ENCODE measurements around the gene TMEM54. TPM values are rescaled to one million over a fixed set of nuclear protein-coding genes. Genes with fewer than 3 reads are reported as not detected.
A peak's percentile ranks its signal among the peaks of the same experiment; 100 is the strongest.

Gene TMEM54
- total RNA-seq, 1 donor from 2014 or later = 6.1 TPM

- DNase-seq (ENCODE audit: low spot score) (no peak), ATAC-seq (no peak)
Measured at GRCh38 chr1:32883338-32884031, 17.7 kb downstream of the TMEM54 start.

- ATAC-seq (no peak), DNase-seq (ENCODE audit: low spot score) (no peak)
Measured at GRCh38 chr1:32881871-32882850, 19.0 kb downstream of the TMEM54 start.

GRCh38 chr1:32881291-32881690 lies 19.9 kb downstream of the TMEM54 start:
- no peak for DNase-seq (ENCODE audit: low spot score)

GRCh38 chr1:32878637-32879041 lies 22.6 kb downstream of the TMEM54 start:
- DNase-seq (ENCODE audit: low spot score) (no peak), ATAC-seq (no peak)

More at GRCh38 chr1:32881291-32881690, 19.9 kb downstream of the TMEM54 start:
- ATAC-seq = no peak

DNA sequence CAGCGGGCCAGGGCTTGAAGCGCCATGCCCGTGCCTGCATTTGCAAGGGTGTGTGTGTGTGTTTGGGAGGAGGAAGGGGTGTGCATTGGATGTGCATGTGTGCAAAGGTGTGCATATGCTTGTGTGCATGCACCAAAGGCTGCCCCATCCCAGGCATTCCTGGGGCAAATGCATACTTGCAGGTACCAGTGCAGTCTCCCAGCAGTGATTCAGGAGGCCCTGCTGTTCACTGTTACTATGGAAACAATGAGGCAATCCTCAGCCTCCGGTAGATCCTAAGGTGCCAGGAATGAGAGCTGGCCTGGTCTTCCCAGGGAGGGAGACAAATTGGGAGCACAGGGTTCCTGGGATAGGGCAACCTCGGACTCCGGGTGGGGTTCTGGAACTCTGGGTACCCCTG lies 23.0 kb downstream of the TMEM54 start:
- DNase-seq (ENCODE audit: low spot score) (no peak), ATAC-seq (peak; percentile 27)

DNA sequence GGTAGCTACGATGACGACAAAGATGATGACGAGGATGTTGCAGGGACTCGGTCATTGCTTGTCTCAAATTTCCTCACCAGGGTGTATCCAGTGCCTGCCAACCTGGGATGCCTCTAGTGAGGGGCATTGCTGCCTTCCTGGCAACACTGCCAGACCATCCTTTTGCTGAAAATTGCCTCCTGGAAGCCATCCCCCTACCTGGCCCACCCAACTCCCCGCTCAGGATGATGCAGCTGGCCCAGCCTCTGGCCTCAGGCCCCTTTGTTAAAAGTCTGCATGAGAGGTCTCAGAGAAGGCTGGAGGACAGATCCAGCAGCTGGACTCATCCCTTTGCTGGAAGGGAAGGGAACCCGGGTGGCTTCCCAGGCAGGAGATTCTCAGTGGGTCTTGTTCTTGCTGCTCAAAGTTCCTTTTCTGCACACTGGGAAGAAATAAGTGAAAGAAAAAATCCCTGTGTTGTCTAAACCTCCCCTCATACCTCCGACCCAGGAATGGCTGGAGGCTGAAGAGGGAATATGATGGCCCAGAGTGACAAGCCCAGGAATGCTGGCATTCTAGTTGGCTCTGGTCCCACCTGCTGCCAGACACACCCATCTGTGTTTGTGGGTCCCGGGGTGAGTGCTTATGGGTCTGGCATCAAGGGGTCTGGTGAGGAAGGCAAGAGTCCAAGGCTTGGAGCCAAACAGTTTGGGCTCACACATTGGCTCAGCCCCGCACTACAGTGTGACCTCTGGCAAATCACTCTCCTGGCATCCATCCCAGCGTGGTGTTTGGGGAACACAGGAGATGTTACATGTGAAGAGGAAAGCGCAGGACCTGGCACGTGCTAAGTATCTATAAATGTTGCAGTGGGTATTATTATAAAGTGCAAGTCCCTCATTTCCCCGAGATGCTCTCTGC lies 23.7 kb downstream of the TMEM54 start:
- peak; percentile 76 for DNase-seq (ENCODE audit: low spot score)

DNA sequence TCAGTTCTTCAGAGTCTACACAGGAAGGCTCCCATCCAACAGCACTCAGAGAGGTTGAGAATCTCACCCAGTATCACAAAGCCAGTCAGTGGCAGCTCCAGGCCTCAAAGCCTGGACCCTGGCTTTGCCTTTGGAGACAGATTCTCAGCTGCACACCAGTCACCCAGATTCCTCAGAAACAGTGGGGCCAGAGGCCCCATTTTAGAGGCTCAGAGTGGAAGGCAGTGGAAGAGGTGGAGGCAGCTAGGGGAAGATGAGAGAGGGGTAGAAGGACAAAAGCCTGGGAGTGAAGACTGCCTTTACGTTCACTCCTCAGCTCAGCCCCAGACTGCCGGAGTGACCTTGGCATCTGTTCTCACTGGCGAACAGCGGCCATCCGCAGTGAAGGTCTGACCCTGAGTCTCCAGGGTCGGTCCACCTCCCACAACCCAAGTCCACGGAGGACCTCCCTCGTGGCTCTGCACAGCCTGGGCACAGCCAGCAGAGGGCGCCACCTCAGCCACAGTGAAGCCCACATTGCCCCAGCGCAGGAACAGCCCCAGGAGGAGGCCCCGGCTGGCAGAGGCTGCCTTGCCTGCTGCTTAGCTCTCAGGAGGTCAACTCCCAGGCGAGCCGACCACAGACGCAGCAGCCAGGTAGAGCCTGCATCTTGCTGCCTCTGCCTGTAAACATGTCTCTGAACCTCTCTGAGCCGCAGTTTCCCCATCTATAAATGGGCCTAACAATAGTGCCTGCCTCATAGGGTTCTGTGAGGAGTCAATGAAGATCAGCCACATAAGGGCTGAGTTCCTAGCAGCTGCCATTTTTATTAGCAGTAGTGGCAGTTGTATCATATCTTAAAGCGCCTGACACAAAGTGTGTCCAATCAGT lies 24.6 kb downstream of the TMEM54 start:
- ATAC-seq (peak; percentile 86), DNase-seq (ENCODE audit: low spot score) (peak; percentile 68)

More for the DNA sequence above, 23.7 kb downstream of the TMEM54 start:
- ATAC-seq = peak; percentile 69

DNA sequence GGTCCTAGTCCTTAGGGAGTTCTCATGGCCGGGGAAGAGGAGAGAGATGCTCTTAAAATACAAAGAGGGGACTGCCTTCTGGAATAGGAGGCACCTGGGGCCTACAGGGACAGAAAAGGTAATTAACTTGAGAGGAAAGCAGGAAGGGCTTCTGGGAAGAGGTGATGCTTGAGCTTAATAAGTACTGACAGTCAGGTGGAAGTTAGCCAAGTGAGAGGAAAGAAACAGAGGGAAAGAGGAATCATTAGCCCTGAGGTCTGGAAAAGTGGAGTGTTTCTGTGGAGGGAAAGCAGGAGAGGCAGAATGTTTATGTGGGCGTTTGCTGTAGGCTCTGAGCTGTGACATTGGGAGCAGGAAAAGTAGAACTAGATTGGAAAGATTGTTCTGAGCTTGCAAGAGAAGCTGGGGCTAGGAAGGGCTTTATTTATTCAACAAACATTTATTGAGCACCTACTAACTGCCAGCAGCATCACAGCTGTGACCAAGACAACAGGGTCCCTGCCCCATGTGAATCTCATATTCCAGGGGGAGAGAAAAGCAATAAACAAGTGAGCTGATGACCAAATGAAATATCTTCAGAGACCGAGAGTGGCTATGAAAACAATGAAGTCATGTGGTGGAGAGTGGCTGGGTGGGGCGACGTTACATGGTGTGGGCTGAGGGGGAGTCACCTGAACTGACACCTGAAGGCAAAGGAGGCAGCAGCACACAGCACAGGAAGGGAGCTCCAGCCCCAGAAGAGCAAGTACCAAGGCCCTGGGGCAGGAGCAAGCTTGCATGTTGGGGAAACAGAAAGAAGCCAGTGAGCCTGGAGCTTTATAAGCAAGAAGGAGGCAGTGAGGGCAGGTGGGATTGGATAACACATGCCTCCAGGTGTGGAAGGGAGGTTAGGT lies 26.1 kb downstream of the TMEM54 start:
- DNase-seq (ENCODE audit: low spot score) = no peak
- ATAC-seq = no peak

GRCh38 chr1:32873484-32873883 lies 27.7 kb downstream of the TMEM54 start:
- ATAC-seq = no peak
- DNase-seq (ENCODE audit: low spot score) = peak; percentile 38

GRCh38 chr1:32872192-32872460 lies 29.1 kb downstream of the TMEM54 start:
- DNase-seq (ENCODE audit: low spot score) = no peak
- no peak for ATAC-seq

- peak; percentile 40 for DNase-seq (ENCODE audit: low spot score)
- no peak for ATAC-seq
Measured at GRCh38 chr1:32871364-32872191, 29.6 kb downstream of the TMEM54 start.

DNA sequence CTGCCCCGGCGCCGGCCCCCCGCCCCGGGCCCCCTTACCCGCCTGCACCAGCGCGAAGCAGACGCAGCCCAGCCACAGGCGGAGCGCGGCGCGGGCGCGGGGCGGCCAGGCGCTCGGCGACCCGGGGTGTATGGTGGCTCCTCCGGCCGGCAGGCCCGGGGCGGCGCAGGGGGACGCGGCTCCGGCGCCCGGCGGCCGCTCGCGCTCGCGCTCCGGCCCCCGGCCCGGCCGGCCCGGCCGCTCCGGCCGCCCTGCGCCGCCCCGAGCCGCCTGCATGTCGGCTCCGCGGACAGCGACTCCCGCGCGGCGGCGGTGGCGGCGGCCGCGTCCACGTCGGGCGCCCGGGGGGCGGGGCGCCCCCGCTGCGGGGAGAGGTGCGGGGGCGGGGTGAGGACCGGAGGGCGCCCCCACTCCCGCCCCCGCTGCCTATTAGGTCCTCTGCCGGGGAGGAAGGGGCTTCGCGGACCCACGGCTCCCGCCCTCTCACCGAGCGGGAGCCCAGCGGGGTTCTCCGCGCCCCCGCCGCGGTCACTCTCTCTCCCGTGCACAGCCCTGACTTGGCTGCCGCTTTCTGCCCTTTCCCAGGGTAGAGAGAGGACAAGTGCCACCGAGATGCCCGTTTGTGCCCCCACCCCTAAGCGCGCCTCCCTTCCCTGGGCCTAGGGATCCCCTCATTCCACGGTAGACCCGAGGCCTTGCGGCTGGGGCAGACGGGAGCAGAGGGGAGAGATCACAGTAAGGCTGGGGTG lies 30.4 kb downstream of the TMEM54 start, which contains the start of gene FNDC5:
Gene FNDC5 (minus strand): TSS at position 298 of the 749 bp plus-strand sequence.
- ATAC-seq (peak; percentile 68), DNase-seq (ENCODE audit: low spot score) (peak; percentile 44)

DNA sequence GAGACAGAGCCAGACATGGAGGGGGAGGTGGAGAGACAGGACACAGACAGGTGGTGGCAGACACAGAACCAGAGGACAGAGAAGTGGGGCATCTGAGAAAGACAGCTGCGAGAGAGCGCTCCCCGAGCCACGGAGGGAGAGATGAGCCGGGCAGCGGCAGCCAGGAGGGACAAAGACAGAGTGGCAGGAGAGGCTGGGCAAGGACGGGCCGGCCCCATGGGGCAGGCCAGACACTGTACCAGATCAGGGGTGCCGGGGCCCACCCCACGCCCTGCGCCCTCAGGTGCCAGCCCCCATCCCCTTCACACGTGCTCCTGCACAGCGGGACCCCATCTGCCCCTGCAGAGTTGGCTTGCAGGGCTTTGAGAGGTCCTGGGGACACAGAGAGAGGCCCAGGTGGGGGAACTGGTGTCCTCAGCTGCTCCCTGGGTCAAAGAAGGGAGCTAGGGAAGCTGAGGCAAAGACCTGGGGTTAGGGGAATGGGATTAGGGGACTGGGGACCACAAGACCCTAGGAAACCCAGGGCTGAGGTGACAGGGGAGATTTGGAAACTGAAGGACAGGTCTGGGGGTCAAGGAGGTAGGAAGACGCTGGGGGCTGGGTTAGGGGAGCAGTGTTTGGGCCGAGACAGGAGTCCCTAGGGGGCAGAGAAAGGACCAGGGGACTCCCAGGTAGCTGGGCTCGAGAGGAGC lies 31.1 kb downstream of the TMEM54 start:
- ATAC-seq (peak; percentile 22), DNase-seq (ENCODE audit: low spot score) (peak; percentile 40)

GRCh38 chr1:32868806-32869455 lies 32.3 kb downstream of the TMEM54 start:
- no peak for ATAC-seq

GRCh38 chr1:32868085-32868484 lies 33.1 kb downstream of the TMEM54 start:
- DNase-seq (ENCODE audit: low spot score) (peak; percentile 33), ATAC-seq (no peak)

More at GRCh38 chr1:32868806-32869455, 32.3 kb downstream of the TMEM54 start:
- DNase-seq (ENCODE audit: low spot score) = peak; percentile 33

DNA sequence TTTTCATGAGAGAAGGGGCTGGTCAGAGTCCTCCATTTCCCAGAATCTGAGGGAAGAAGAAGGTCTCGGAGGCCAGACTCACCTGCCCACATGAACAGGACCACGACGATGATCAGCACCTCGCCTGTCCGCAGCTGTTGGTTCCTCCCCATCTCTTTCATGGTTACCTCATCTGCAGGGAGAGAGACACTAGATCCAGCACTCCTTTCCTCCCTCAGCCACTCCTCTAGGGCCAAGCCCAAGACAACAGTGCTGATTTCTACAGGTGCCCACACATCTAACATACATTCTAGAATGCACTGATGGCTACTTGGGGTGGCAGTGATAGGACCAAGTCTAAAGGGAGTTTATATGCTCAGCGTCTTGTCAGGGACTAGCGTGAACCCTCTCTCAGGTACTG lies 33.5 kb downstream of the TMEM54 start:
- ATAC-seq = no peak

More for the DNA sequence above, 33.5 kb downstream of the TMEM54 start:
- DNase-seq (ENCODE audit: low spot score) = peak; percentile 10
